ENCODE data around the gene B4GALT2. TPM values are rescaled to one million over a fixed set of nuclear protein-coding genes. Genes with fewer than 3 reads are reported as not detected.

B4GALT2 gene
- total and polyA plus RNA-seq, 10 of the 15 experiments (the other 5 are each of a cell fraction or from before 2014, with no cell fraction given), result 0.98 to 61.0 (median 23.4) TPM

DNA sequence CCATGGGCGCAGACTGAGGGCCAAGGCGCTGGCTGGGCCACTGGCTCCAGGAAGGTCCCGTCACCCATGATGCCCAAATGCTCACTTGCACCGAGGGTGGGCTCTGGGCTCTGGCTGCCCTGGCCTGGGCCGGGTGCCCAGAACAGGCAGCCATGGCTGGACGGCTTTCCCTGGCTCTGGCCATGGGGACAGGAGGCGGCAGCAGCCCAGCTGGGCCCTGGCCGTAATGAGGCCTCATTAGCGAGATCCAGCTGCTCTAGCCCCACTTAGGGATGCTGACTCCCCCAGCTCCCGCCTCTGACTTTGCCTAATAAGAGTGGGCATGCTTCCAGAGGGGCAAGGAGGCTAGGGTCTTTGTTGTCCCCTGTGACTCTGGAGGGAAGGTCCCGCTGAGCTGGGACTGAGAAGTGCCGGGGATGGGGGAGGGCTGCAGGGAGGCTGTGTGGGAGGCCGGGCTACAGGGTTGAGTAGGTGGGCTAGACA lies 40.5 kb downstream of the B4GALT2 start (continued):
- TF ChIP-seq, protein P1, sequence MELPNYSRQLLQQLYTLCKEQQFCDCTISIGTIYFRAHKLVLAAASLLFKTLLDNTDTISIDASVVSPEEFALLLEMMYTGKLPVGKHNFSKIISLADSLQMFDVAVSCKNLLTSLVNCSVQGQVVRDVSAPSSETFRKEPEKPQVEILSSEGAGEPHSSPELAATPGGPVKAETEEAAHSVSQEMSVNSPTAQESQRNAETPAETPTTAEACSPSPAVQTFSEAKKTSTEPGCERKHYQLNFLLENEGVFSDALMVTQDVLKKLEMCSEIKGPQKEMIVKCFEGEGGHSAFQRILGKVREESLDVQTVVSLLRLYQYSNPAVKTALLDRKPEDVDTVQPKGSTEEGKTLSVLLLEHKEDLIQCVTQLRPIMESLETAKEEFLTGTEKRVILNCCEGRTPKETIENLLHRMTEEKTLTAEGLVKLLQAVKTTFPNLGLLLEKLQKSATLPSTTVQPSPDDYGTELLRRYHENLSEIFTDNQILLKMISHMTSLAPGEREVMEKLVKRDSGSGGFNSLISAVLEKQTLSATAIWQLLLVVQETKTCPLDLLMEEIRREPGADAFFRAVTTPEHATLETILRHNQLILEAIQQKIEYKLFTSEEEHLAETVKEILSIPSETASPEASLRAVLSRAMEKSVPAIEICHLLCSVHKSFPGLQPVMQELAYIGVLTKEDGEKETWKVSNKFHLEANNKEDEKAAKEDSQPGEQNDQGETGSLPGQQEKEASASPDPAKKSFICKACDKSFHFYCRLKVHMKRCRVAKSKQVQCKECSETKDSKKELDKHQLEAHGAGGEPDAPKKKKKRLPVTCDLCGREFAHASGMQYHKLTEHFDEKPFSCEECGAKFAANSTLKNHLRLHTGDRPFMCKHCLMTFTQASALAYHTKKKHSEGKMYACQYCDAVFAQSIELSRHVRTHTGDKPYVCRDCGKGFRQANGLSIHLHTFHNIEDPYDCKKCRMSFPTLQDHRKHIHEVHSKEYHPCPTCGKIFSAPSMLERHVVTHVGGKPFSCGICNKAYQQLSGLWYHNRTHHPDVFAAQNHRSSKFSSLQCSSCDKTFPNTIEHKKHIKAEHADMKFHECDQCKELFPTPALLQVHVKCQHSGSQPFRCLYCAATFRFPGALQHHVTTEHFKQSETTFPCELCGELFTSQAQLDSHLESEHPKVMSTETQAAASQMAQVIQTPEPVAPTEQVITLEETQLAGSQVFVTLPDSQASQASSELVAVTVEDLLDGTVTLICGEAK (IDR thresholded peaks at IDR 0.05; ENCODE audit: borderline replicate concordance), result no peak
- TF ChIP-seq, protein P2, sequence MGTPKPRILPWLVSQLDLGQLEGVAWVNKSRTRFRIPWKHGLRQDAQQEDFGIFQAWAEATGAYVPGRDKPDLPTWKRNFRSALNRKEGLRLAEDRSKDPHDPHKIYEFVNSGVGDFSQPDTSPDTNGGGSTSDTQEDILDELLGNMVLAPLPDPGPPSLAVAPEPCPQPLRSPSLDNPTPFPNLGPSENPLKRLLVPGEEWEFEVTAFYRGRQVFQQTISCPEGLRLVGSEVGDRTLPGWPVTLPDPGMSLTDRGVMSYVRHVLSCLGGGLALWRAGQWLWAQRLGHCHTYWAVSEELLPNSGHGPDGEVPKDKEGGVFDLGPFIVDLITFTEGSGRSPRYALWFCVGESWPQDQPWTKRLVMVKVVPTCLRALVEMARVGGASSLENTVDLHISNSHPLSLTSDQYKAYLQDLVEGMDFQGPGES (IDR thresholded peaks at IDR 0.05), result no peak
- TF ChIP-seq SIX5 (IDR thresholded peaks at IDR 0.05; ENCODE audit: low read depth, low read length, severe bottlenecking), result no peak
- TF ChIP-seq ZBTB11 (CRISPR knock-in tag; IDR thresholded peaks at IDR 0.05), result no peak

All from GM12878 (cell line).